ENCODE data around the gene AIM2.

DNA sequence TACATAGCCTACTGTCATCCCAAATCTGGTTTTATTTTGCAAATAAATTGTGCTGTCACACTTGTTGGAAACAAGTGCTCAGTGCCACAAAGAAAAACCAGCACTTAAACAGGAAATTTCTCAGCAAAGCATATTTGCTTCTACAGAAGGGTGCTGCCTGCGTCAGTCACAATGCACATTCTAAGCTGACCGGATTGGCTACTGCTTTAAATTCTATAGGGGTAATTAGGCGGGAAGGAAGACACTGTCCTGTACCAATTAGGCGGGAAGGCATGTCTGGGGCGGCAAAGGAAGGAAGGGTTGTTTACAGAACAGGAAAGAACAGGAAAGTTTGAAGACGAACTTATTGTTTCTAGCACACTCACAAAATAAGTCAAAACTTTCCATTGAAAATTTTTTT lies 64.1 kb downstream of the AIM2 start:
- TF ChIP-seq, protein P1, sequence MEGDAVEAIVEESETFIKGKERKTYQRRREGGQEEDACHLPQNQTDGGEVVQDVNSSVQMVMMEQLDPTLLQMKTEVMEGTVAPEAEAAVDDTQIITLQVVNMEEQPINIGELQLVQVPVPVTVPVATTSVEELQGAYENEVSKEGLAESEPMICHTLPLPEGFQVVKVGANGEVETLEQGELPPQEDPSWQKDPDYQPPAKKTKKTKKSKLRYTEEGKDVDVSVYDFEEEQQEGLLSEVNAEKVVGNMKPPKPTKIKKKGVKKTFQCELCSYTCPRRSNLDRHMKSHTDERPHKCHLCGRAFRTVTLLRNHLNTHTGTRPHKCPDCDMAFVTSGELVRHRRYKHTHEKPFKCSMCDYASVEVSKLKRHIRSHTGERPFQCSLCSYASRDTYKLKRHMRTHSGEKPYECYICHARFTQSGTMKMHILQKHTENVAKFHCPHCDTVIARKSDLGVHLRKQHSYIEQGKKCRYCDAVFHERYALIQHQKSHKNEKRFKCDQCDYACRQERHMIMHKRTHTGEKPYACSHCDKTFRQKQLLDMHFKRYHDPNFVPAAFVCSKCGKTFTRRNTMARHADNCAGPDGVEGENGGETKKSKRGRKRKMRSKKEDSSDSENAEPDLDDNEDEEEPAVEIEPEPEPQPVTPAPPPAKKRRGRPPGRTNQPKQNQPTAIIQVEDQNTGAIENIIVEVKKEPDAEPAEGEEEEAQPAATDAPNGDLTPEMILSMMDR (optimal IDR thresholded peaks at IDR 0.05 in 1 of 3, IDR thresholded peaks at IDR 0.05 in 1 of 3, conservative IDR thresholded peaks at IDR 0.05 in 1 of 3; ENCODE audit: extremely low read depth in 1 of 3, insufficient read depth in 2 of 3, low read length in 3 of 3): no peak
- no peak for TF ChIP-seq EZH2 (IDR thresholded peaks at IDR 0.05; ENCODE audit: low read length)
